GM23338 (cell line): ENCODE data around the gene FES. TPM values are rescaled to one million over a fixed set of nuclear protein-coding genes. Genes with fewer than 3 reads are reported as not detected.

Experiments
- ATAC-seq: fragments of 200-7000 bp; cut with Tn5 transposase; 3 replicates; pipeline ENCODE4 v1.9.1; 2020
- DNase-seq: peaks from one replicate; pipeline ENCODE4 v3.0.0-alpha.2; 2015; ENCODE audit warnings: low spot score
- H2AFZ ChIP-seq: fragments of 200-600 bp; sonication (generic); 2 replicates; pipeline ENCODE4 v1.8.0; 2016; ENCODE audit warnings: antibody characterized with exemption, mild to moderate bottlenecking, moderate library complexity
- H3F3A ChIP-seq: fragments of 200-600 bp; sonication (generic); replicated peaks from 2 replicates; pipeline ENCODE4 v1.8.0; 2017; ENCODE audit warnings: antibody characterized with exemption, mixed run types, low read depth
- H3K27ac ChIP-seq: fragments of 200-600 bp; sonication (generic); 2 replicates; pipeline ENCODE4 v1.6.1; 2016; ENCODE audit warnings: low read depth
- H3K27me3 ChIP-seq: fragments of 200-600 bp; sonication (generic); 2 replicates; pipeline ENCODE4 v1.8.0; 2016; ENCODE audit warnings: mild to moderate bottlenecking, mixed run types, moderate library complexity; ENCODE audit not compliant: insufficient read depth
- H3K36me3 ChIP-seq: fragments of 200-600 bp; sonication (generic); 2 replicates; pipeline ENCODE4 v1.8.0; 2016; ENCODE audit warnings: mild to moderate bottlenecking; ENCODE audit not compliant: insufficient read depth
- H3K4me1 ChIP-seq: fragments of 200-600 bp; sonication (generic); 2 replicates; pipeline ENCODE4 v1.8.0; 2016; ENCODE audit warnings: mild to moderate bottlenecking, moderate library complexity; ENCODE audit not compliant: insufficient read depth
- H3K4me2 ChIP-seq: fragments of 200-600 bp; sonication (generic); 2 replicates; pipeline ENCODE4 v1.7.1; 2017; ENCODE audit warnings: mixed run types
- H3K4me3 ChIP-seq: fragments of 200-600 bp; sonication (generic); 2 replicates; pipeline ENCODE4 v1.6.1; 2016; ENCODE audit warnings: mixed run types
- H3K79me2 ChIP-seq: fragments of 200-600 bp; sonication (generic); replicated peaks from 2 replicates; pipeline ENCODE4 v1.8.0; 2017; ENCODE audit warnings: mild to moderate bottlenecking; ENCODE audit not compliant: insufficient read depth
- H3K9me2 ChIP-seq: fragments of 200-600 bp; sonication (generic); 2 replicates; pipeline ENCODE4 v1.8.0; 2017; ENCODE audit not compliant: insufficient read depth
- H4K20me1 ChIP-seq: fragments of 200-600 bp; sonication (generic); replicated peaks from 2 replicates; pipeline ENCODE4 v1.8.0; 2017; ENCODE audit warnings: mild to moderate bottlenecking; ENCODE audit not compliant: insufficient read depth
- H3K27ac Mint-ChIP-seq: 2 replicates; pipeline ENCODE4 v1.8.0; 2020; ENCODE audit warnings: inconsistent platforms, mild to moderate bottlenecking, moderate library complexity, mixed read lengths
- H3K27me3 Mint-ChIP-seq: 3 replicates; pipeline ENCODE4 v1.8.0; 2022; ENCODE audit warnings: low read depth, mild to moderate bottlenecking, moderate library complexity, mixed read lengths, inconsistent platforms; ENCODE audit not compliant: insufficient read depth, poor library complexity
- H3K36me3 Mint-ChIP-seq: 3 replicates; pipeline ENCODE4 v1.8.0; 2021; ENCODE audit warnings: low read depth, mild to moderate bottlenecking, inconsistent platforms, moderate library complexity, mixed read lengths
- H3K4me1 Mint-ChIP-seq: 3 replicates; pipeline ENCODE4 v1.8.0; 2020; ENCODE audit warnings: mild to moderate bottlenecking, inconsistent platforms, mixed read lengths
- H3K4me3 Mint-ChIP-seq: 3 replicates; pipeline ENCODE4 v1.8.0; 2021; ENCODE audit warnings: moderate library complexity, mild to moderate bottlenecking, inconsistent platforms, mixed read lengths
- H3K9me3 Mint-ChIP-seq: 3 replicates; pipeline ENCODE4 v1.8.0; 2020; ENCODE audit warnings: moderate library complexity, mild to moderate bottlenecking, inconsistent platforms, mixed read lengths
- CREB1 ChIP-seq: fragments of 250-450 bp; sonication (Bioruptor Pico); IDR thresholded peaks from 2 replicates; pipeline ENCODE4 v1.5.0; 2020; ENCODE audit warnings: low read depth, mild to moderate bottlenecking, moderate library complexity
- EZH2 ChIP-seq: fragments of 200-600 bp; sonication (generic); IDR thresholded peaks from one replicate; pipeline ENCODE4 v1.8.0; 2017; ENCODE audit warnings: antibody characterized with exemption, mild to moderate bottlenecking, low read depth; ENCODE audit not compliant: unreplicated experiment
- JUNB ChIP-seq: IDR thresholded peaks from one replicate; pipeline ENCODE4 v1.6.1; 2016; ENCODE audit warnings: antibody characterized with exemption; ENCODE audit not compliant: unreplicated experiment
- POLR2AphosphoS5 ChIP-seq: IDR thresholded peaks from 2 replicates; pipeline ENCODE4 v1.6.1; 2016; ENCODE audit warnings: antibody characterized with exemption, low read depth
- ZNF331 ChIP-seq: fragments of 250-450 bp; sonication (Bioruptor Pico); IDR thresholded peaks from 2 replicates; pipeline ENCODE4 v1.5.0; 2020; ENCODE audit warnings: low read depth, mild to moderate bottlenecking, moderate library complexity
- polyA plus RNA-seq: library from polyadenylated mRNA; unstranded; fragments of >200 nt; fragmentation: Nextera tagmentation; extraction: Ambion mirVana; gene quantifications from 2 replicates; pipeline ENCODE4 v1.2.1, GENCODE V29; 2016
- total RNA-seq: library from RNA; depleted of rRNA; stranded (reverse); fragments of >200 nt; shearing (Covaris generic); gene quantifications from 2 replicates; pipeline ENCODE4 v1.2.3, GENCODE V29; 2014
- TF ChIP-seq, protein P1 (sequence below), 2 experiments: fragments of 200-600 bp in 1 of 2; sonication (generic) in 1 of 2; conservative IDR thresholded peaks; 2 replicates each; pipeline versions ENCODE4 v1.5.1 to v1.6.1; 2016 to 2017; ENCODE audit warnings: antibody characterized with exemption in 2 of 2, low read depth in 2 of 2, mild to moderate bottlenecking in 2 of 2, moderate library complexity in 1 of 2
- TF ChIP-seq, protein P2 (sequence below): IDR thresholded peaks from one replicate; pipeline ENCODE4 v1.6.1; 2018; ENCODE audit warnings: antibody characterized with exemption; ENCODE audit not compliant: unreplicated experiment

Gene FES
- total and polyA plus RNA-seq, 2 experiments from 2014 or later: 2.7 to 14.4 TPM

DNA sequence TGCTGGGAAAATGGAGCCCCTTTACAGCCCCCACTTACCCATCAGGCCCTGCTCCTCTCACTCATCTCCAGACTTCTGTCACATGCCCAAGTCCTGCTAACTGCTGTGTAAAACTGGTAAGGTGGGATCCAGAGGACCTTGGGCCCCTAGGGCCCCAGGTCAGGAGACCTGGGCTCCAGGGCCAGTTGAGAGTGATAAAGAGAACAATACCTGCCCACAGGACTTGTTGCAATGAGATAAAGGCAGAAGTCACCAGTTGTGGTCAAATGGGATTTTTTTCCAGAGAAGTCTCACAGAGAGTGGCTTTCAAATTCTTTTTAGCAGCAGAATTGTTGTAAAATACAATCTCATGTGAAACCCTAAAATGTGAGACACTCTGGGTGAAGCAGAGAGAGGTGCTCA, 15.2 kb upstream of the FES start:
- H3K27ac ChIP-seq: peak overlapping the region; percentile 85
- H3K4me1 ChIP-seq: peaks cover 50% of the 10 kb centered on the region
- H3K4me3 Mint-ChIP-seq: no peak overlapping the region
- 0 out of 2 replicates have a peak overlapping the region, but pooled peaks have one; percentile 41 for H3K27ac Mint-ChIP-seq
- H3K4me1 Mint-ChIP-seq: peaks cover 56% of the 10 kb centered on the region
- no peaks in the 10 kb centered on the region; the same call in 2 of the 3 replicates for H3K36me3 Mint-ChIP-seq
- TF ChIP-seq, protein P1, sequence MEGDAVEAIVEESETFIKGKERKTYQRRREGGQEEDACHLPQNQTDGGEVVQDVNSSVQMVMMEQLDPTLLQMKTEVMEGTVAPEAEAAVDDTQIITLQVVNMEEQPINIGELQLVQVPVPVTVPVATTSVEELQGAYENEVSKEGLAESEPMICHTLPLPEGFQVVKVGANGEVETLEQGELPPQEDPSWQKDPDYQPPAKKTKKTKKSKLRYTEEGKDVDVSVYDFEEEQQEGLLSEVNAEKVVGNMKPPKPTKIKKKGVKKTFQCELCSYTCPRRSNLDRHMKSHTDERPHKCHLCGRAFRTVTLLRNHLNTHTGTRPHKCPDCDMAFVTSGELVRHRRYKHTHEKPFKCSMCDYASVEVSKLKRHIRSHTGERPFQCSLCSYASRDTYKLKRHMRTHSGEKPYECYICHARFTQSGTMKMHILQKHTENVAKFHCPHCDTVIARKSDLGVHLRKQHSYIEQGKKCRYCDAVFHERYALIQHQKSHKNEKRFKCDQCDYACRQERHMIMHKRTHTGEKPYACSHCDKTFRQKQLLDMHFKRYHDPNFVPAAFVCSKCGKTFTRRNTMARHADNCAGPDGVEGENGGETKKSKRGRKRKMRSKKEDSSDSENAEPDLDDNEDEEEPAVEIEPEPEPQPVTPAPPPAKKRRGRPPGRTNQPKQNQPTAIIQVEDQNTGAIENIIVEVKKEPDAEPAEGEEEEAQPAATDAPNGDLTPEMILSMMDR (conservative IDR thresholded peaks at IDR 0.05; ENCODE audit: low read depth in 2 of 2): no peak
- TF ChIP-seq, protein P2, sequence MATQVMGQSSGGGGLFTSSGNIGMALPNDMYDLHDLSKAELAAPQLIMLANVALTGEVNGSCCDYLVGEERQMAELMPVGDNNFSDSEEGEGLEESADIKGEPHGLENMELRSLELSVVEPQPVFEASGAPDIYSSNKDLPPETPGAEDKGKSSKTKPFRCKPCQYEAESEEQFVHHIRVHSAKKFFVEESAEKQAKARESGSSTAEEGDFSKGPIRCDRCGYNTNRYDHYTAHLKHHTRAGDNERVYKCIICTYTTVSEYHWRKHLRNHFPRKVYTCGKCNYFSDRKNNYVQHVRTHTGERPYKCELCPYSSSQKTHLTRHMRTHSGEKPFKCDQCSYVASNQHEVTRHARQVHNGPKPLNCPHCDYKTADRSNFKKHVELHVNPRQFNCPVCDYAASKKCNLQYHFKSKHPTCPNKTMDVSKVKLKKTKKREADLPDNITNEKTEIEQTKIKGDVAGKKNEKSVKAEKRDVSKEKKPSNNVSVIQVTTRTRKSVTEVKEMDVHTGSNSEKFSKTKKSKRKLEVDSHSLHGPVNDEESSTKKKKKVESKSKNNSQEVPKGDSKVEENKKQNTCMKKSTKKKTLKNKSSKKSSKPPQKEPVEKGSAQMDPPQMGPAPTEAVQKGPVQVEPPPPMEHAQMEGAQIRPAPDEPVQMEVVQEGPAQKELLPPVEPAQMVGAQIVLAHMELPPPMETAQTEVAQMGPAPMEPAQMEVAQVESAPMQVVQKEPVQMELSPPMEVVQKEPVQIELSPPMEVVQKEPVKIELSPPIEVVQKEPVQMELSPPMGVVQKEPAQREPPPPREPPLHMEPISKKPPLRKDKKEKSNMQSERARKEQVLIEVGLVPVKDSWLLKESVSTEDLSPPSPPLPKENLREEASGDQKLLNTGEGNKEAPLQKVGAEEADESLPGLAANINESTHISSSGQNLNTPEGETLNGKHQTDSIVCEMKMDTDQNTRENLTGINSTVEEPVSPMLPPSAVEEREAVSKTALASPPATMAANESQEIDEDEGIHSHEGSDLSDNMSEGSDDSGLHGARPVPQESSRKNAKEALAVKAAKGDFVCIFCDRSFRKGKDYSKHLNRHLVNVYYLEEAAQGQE: no peak
- TF ChIP-seq CREB1 (CRISPR knock-in tag): no peak
- TF ChIP-seq EZH2: no peak
- TF ChIP-seq ZNF331 (CRISPR knock-in tag): no peak
- no peak for TF ChIP-seq JUNB
- ATAC-seq: no peak
- no peak overlapping the region for H3K4me3 ChIP-seq
- H3K4me2 ChIP-seq: peak overlapping the region; percentile 90
- H3K27me3 ChIP-seq: no peaks in the 10 kb centered on the region
- H3K79me2 ChIP-seq: peaks cover 12% of the 10 kb centered on the region; the same call in 1 of the 2 replicates
- H3K27me3 Mint-ChIP-seq: peaks cover 11% of the 10 kb centered on the region
- no peak overlapping the region for H2AFZ ChIP-seq
- H3K9me3 Mint-ChIP-seq: no peaks in the 10 kb centered on the region
- H3K36me3 ChIP-seq: no peaks in the 10 kb centered on the region
- peaks cover 22% of the 10 kb centered on the region for H3F3A ChIP-seq
- DNase-seq: no peak
- H4K20me1 ChIP-seq: no peaks in the 10 kb centered on the region
- H3K9me2 ChIP-seq: no peaks in the 10 kb centered on the region

DNA sequence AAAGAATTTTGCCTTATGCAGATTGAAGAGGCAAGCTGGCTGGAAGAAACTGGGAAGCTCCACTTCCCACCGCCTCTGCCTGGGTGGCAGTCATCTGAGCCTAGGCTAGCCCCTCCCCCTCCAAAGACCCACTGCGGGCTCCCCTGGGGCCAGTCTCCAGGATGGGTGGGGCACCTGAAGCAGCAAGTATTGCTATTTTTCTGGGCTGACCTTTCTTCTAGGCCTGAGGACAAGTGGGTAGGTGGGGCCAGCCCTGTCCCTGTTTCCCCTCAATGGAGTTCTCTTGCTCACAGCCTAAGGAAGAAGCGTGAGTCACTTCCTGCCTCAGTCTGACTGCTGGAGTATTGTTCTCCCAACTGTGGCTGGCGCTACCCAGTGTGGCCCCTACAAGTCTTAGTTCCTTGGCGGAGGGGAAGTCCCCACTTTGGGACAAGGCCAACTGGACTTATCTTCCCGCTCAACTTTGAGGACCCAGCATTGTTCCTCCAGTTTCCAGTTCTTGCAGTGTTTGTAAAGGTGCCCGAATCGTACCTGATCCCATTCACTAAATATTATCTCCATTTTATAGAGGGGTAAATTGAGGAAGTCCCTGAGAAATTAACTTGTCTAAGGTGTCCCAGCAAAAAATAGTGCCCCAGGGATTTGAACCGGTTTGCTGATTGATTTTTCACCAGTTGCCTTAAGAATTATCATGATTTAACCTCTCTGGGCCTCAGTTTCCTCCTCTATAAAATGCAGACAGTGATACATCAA, 14.5 kb upstream of the FES start:
- peaks cover 16% of the 10 kb centered on the region for H3K79me2 ChIP-seq
- DNase-seq: peak; percentile 72
- peak overlapping the region; percentile 90 for H3K4me2 ChIP-seq
- ATAC-seq: peak; percentile 26
- peak overlapping the region; percentile 77 for H3K4me3 Mint-ChIP-seq
- H3K4me1 Mint-ChIP-seq: peaks cover 60% of the 10 kb centered on the region
- no peaks in the 10 kb centered on the region for H4K20me1 ChIP-seq
- no peaks in the 10 kb centered on the region for H3K27me3 ChIP-seq
- peaks cover 11% of the 10 kb centered on the region for H3K27me3 Mint-ChIP-seq
- 0 out of 2 replicates have a peak overlapping the region, but pooled peaks have one; percentile 44 for H3K27ac Mint-ChIP-seq
- no peaks in the 10 kb centered on the region; the same call in 2 of the 3 replicates for H3K36me3 Mint-ChIP-seq
- peaks cover 22% of the 10 kb centered on the region for H3F3A ChIP-seq
- no peaks in the 10 kb centered on the region for H3K9me2 ChIP-seq
- H2AFZ ChIP-seq: no peak overlapping the region
- TF ChIP-seq POLR2AphosphoS5 (0 out of 2 replicates have a peak, but pooled peaks have one; percentile 37), JUNB (no peak)
- no peaks in the 10 kb centered on the region for H3K36me3 ChIP-seq
- no peaks in the 10 kb centered on the region for H3K9me3 Mint-ChIP-seq
- peaks cover 55% of the 10 kb centered on the region for H3K4me1 ChIP-seq
- H3K4me3 ChIP-seq: no peak overlapping the region
- peak overlapping the region; percentile 85 for H3K27ac ChIP-seq
